Activated CD4-positive, CD25-positive, alpha-beta regulatory T cell treated with anti-CD3 and anti-CD28 coated beads, Interleukin-2, amount 50 U/mL, for 16 hours (primary cell): ENCODE results near the gene POU2AF2.
"Not testable (repeated sequence)": the region's sequence is repeated elsewhere in the genome, so short reads cannot be mapped to it uniquely, and the experiment has no call there.

Experiments
- DNase-seq: peaks from one replicate; pipeline ENCODE4 v3.0.0-alpha.2; 2020; ENCODE audit warnings: low read depth, low spot score

POU2AF2 gene

DNA sequence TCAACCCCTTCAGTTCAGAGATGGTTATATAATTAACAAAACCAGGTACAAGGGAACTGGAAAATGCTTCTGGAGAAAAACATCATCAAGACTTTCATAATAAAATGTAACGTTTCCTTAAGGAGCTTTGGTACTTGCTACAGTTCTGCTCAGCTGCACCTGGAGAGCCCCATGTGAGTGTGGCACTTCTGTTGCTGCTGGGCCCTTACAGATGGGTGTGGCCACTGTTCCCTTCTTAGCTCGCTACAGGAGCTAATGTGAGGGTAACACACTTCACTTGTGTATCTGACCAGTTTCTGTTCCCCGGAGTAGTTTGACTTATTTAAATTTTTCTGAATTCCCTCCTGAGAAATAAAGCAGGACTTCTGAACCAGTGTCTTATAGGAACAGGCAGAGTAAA is 56.8 kb downstream of the POU2AF2 start:
- DNase-seq, result no peak

DNA sequence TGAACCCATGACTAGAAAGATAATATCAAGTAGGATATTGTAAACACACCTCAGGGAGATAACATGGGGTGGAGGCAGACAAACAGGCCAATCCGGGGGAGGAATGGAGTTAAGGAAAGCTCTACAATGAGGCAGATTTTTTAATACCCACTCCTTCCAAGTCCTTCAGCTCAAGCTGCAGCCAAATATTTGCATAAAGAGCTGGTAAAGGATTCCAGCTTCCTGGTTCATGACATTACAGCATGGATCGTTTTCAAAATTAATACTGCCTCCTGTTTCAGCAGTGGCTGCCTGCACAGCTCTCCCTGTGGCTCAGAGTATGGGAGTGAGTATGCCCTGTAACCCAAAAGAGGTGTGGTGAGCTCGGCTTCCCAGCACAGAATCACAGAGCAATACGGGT is 57.9 kb downstream of the POU2AF2 start:
- DNase-seq, result no peak

DNA sequence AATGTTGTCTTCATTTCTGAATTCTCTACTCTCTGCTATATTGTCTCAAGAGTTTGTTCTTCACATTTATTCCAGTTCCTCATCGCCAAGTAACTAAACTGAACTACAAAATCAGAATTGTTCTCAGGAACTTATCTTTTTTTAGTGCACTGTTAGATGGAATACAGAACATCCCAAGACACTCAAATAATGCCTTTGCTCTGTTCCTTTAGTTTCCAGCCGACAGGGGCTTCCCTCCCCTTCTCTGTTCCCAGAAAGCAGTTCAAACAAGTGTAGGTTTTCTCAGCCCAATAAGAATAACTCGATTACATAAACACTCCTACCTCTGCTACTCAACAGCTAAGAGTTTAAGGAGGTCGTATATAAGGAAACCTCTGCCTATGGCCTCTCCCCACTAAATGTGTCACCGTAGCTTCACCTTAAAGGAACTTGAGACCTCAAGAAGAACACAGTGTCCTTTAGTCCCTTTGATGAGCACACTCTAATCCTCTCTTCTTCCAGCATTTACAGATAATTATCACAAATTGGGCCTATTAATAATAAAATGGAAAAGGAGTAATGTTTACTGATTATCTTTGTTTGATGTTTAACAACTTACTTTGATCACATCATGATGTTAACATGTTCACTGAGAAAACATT is 59.8 kb downstream of the POU2AF2 start:
- no peak for DNase-seq

DNA sequence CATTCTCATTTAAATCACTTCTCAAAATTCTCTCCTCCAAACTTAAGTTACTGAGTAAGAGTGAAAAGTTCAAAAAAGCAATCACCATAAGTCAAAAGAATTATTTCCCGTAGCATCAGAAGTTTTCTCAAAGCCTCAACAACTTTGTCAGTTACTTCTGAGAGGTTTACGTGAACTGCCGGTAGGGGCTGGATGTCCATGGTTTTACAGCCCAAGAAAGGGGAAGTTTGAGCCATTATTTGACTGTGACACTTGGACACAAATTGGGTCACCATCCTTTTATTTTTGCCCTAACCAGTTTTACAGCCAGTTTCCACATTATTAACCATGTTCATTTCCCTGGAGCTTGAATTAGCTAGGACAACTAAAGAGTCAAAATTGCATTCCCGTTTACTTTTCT is 60.4 kb downstream of the POU2AF2 start:
- DNase-seq, result no peak

DNA sequence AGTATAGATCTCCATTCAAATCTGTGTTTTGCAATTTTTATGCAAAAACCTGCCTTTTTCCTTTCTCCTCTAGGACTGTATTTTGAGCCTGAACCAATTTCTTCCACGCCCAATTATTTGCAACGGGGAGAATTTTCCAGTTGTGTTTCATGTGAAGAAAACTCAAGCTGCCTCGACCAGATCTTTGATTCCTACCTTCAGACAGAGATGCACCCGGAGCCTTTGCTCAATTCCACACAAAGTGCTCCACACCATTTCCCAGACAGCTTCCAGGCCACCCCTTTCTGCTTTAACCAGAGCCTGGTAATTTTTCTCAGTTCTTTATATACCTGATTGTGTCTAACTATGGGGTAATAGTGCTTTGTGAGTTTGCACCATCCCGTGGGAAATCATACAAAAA is 60.8 kb downstream of the POU2AF2 start:
- no peak for DNase-seq

DNA sequence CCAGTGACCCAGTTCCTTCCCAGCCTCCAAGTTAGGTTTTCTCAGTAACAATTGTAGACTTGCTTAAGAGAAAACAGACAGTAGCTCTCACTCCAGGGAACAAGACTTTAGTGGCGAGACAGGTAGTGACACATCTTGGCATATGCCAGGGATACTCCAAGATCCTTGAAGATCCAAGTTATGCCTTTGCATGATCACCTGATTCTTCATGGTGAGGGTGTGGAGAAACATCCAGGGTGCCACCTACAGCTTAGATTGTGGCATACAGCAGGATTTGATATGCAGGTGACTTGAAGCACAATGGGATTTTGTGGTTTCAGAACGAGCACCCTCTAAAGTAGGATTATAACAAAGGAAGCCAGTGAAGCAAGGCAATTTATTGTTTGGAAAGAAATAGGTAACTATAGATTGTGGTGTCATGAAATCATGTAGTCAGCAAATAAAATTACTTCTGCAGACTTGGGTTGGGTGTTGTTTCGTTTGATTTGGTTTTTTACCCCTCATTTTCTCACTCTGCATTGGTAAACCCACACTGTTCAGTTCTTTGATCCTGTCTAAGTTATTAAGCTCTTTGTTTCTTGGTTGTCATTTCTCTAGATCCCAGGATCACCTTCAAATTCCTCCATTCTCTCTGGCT is 62.1 kb downstream of the POU2AF2 start:
- DNase-seq, result no peak

DNA sequence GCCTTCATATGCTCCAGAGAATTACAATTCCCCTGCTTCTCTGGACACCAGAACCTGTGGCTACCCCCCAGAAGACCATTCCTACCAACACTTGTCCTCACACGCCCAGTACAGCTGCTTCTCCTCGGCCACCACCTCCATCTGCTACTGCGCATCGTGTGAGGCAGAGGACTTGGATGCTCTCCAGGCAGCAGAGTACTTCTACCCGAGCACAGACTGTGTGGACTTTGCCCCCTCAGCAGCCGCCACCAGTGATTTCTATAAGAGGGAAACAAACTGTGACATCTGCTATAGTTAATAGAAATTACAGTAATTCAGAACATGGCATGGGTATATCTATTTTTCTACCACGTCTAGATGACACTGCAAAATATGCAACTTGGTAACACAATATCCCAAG is 62.6 kb downstream of the POU2AF2 start:
- DNase-seq, result no peak

DNA sequence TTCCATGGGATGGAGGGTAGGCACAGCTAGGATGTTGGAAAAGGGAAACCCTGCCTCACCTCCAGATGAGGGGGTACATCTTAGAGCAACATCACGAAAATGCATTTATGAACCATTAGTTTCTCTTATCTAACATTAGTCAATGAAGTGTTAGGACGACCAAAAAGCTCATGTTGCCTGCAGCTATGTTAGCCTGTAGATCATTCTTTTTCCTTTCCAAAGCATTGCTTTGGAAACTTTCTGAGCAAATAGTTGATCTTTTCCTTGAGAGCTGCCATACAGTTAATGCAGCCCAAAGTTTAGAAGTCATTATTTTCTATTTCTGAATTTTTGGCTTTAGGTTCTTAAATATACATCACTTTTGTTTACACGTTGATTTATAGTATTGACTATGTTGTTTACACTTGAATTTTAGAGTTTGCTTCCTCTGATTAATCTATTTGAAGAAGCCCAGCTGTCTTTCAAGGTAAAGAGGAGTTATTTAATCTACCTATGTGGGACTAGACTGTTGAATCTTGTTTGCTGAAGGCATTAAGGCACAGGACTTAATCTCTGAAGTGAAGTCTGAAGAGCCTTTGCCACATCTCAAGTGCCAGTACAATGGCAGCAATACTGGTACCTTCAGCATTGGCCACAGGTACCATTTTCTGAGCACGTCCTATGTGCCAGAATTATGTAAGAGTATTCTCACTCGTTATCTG is 63.8 kb downstream of the POU2AF2 start:
- DNase-seq, result no peak

DNA sequence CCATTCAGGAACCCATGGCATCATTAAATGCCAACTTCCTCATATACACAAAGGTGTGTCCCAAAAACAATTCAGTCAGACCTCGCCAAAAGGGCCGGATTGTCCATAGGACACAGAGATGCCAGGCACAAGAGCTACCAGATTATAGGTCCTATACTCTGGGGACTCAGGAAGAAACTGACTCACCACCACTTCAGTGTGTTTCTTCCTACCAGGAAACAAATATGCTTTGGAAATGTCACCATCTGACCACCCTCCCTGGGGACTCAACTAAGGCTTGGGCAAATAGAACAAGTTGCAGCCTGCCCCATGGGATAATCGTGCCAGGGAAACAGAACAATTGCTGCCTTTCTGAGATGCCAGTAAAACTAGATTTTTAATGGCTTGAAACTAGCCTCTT is 64.6 kb downstream of the POU2AF2 start:
- no peak for DNase-seq

DNA sequence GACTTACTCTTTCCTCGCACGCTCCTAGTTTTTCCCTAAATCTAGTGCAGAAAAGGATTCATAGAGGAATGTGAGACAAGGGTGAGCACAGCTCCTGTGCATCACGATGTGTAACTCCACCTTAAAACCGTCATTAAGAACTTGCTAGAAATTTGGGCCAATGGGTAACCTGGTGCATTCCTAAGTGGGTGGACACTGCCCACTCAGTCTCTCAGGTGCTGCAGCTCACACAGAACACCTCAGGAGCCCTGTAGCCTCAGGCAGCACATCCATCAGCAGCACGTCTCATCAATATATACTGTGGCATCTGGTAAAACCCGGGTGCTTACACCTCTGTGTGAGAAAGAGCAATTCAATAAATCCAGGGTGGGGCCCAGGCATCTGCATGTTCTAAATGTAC is 65.2 kb downstream of the POU2AF2 start:
- no peak for DNase-seq

DNA sequence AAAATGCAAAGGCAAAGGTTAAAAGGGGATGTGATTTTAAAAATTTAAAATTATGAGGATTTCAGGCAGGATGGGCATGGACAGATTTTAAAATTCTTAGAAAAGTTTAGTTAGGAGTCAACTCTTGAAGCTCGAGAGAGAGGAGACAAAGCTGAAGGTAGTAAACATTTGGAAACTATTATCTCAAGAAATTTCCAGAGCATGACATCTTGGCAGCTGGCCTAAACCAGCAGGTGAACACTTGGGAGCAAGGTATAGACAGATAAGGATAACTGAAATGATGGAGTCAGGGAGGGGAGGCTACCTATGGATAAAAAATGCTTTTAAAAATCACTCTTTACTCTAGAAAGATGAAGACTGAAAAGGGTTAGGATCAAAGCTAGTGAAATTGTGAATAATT is 66.6 kb downstream of the POU2AF2 start:
- DNase-seq, result no peak

DNA sequence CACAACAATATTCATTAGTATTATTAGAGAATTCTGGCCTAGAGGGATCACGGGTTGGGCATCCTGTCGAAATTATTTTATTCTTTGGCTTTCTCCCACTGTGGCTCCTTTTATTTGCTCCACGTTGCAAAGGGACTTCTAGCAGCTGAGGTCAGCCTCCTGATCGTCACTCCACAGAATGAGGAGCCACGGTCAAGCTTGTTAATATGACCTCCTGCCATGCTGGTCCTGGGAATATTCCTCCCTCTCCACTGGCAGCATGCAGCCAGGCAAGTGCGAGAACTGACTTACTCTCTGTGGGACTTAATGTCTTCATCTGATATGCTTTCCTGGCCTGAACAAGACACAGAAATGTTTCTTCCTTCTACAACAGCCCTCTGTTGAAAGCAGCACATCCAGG is 73.8 kb downstream of the POU2AF2 start:
- DNase-seq, result no peak

DNA sequence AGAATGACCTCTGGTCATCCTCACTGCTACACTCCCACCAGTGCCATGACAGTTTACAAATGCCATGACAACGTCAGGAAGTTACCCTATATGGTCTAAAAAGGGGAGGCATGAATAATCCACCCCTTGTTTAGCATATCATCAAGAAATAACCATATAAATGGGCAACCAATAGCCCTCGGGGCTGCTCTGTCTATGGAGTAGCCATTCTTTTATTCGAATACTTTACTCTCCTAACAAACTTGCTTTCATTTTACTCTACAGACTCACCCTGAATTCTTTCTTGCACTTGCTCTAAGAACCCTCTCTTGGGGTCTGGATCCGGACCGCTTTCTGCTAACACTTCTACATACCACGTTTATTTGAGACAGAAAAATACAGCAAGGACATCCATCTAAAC is 74.7 kb downstream of the POU2AF2 start:
- not testable (repeated sequence) for DNase-seq

DNA sequence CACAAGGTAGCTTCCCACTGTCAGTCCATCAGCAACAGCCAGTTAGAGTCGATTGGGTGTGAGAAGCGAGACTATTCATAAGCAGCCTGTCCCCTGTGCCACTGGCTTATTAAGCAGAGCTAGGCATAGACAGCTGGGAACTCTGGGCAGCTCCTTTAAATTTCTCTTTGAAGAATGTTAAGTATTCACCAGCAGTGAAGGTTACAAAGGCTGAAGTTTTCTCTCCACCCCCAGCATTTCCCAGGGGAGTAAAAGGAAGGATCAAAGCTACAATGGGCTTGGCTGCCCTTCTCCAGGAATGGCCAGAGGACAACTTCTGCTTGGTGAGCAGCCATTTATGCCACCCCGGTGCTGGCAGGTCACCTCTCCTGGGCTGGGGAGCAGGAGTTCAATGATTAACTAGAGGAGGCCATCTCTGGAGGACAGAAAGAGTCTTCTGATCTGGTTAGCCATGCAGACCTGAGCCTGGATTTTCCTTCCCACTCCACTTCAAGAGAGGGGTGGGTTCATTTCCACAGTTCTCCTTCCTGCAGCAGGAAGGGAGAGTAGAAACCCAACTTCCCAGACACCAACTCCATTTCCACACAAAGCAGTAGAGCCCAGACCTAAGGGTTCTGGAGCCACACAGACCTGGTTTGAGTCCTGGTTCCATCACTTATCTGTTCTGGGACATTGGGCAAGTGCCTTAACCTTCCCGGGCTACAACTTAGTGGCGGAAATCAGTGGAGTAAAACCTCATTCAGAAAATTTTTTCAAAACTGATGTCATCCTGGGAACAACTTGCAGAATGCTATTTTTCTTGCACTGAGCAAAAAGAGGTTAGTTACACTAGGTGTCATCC is 75.4 kb downstream of the POU2AF2 start:
- DNase-seq, result no peak

DNA sequence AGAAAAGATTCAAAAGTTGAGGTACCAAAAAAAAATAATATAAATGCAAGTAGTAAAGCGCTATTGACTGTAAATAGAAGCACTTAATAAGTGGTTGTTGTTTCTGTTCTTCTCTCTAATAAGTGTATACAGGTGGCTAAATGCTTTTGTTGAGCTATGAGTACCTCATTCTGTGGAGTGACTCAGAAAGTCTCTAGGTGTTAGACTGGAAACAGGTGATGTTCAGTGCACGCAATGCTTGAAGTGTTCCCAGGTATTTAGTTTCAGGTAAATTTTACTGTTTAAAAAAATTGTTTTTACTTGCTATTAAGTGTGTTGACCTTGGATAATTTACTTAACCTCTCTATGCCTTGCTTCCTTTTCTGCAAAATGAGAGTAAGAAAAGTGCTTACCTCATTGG is 77.0 kb downstream of the POU2AF2 start:
- no peak for DNase-seq

DNA sequence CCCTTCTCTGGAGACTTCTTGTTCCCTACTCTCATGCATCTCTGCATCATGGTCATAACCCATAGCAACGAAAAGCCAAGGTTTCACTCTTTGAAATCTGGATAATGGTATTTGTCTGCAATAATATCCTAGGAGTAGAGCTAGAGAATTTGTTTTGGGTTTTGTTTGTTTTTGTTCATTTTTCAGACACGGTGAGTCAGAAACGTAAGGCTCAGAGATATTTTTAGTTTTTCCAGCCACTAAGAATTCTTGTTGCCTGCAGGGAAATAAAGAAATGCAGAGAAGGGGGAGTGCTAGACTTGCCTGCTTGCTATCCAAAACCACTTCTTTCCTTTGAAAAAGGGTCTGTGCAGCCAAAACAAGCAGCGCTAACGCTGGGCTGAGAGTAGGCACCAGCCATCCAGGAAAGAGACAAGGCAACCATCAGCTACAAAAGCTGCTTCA is 78.8 kb downstream of the POU2AF2 start:
- DNase-seq, result no peak

DNA sequence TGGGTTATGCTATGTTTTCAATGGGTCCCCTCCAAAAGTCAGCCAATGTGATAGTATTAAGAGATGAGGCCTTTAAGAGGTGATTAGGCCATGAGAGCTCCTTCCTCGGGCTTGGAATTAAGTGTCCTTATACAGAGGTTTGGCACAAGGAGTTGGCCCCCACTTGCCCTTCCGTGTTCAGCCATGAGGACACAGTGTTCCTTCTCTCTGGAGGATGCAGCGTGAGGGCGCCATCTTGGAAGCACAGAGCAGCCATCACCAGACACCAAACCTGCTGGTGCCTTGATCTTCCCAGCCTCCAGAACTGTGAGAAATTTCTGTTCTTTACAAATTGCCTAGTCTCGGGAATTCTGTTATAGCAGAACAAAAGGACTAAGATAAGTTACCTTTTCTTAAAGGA is 79.7 kb downstream of the POU2AF2 start:
- DNase-seq, result no peak

DNA sequence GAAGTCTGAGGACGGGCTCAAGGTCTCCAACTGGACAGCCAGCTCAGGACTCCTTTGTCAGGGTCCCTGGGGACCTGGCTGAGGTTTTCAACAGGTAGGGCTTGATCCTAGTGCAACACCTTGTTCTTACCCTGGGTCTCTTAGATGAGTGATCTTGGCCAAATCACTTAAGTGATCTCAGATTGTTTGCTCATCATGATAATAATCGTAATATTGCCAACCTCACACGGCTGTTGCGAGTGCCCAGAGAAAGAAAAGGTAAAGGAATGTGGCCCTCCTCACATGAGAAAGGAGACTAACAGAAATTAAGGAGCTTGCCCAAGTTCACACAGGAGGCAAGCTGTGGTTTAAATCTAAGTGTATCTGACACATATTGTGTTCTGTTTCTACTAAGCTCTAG is 81.3 kb downstream of the POU2AF2 start:
- DNase-seq, result no peak

DNA sequence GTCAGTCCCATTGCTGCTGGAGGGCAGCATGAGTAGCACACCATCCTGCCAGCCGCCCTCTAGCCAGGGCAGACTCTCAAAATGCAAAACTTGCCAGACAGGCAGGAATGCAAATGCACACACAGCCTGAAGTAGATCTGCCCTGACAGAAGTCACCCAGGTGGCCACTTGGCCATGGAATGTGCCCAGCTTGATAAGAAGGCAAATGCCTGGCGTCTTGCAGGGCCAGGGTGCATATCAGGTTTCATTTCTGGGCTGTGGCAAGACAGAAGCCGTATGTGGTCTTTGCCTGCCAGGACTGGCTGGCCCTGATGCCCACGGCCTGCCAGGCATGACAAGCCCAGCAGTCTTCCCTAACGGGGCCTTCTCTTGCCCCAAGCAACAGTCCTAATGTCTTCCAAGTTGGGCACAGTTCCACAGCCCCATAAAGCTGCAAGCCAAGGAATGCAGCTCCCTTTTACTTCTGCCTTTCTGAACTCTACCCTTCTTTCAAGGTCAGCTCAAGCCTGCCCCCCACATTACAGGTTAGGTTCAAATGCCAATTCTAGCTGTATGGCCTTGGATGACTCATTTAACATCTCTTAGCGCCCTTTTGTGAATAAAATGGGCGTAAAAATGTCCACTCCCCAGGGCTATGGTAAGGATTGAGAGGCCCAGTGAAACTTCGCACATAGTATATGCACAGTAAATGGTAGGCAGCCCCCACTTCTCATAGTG is 82.5 kb downstream of the POU2AF2 start:
- DNase-seq, result no peak

DNA sequence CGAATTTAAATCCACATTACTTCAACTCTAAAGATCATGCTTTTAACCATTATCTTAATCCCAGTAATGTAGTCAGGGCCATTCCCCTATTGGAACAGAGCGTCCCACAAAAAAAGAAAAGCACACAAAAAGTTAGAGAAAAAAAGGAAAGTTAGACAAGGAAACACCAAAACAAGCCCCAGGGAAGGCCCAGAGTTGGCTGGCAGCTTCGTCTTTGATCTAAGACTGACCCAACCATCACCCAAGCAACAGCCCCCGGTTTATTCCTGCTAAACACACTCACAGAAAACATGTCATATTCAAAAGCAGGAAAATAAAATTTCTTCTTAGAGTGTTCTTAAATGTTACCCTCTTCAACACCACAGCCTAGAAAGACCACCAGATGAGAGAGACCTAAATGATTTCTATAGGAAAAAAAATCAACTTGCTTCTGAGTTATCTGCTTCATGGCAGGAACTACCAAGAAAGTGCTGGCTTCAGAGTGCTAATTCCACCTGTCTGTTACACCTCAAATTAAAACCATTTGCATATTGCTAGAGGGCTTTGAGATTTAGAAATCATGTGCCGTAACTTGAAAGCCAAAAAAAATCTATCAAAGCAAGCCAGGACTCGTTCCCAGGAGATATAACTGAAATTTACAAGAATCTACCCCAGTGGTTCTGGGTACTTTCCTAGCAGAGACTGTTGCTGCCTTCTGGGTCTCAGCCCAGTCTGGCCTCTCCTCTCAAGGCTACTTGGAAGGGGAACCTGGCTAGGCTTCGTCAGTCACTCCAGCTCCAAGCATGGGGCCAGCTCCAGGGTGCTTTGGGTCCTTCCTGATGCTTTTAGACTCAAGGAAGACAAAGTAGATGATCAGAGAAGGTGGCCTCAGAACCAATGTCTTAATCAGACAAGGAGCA is 84.0 kb downstream of the POU2AF2 start:
- no peak for DNase-seq
